Panc1 (cell line): ENCODE measurements around the gene LRRC47. TPM values are rescaled to one million over a fixed set of nuclear protein-coding genes. Genes with fewer than 3 reads are reported as not detected.

Experiments used
- ATAC-seq: fragments of 200-7000 bp; cut with Tn5 transposase; 2 replicates; pipeline ENCODE4 v1.9.1; 2020; ENCODE audit warnings: mild to moderate bottlenecking, moderate library complexity
- BruUV-seq: library from RNA; stranded (reverse); fragments of 400-500 nt; replicated peaks from 2 replicates; lab custom pipeline; 2021; lab: Mats Ljungman, UMichigan
- CTCF ChIA-PET: fragments of 300-600 bp; sonication (Branson Sonifier 250); formaldehyde crosslinking; loops from one replicate; lab custom pipeline; 2022; ENCODE audit warnings: antibody characterized with exemption; lab: Charles Lee
- POLR2A ChIA-PET: fragments of 300-600 bp; sonication (Branson Sonifier 250); formaldehyde crosslinking; loops from one replicate; lab custom pipeline; 2022; ENCODE audit warnings: antibody characterized with exemption; lab: Charles Lee
- DNase-seq: peaks from one replicate; pipeline ENCODE4 v3.0.0-alpha.2; 2010; ENCODE audit warnings: low read depth, low spot score
- H3K27ac ChIP-seq: 2 replicates; pipeline ENCODE4 v1.5.1; 2011; ENCODE audit warnings: mild to moderate bottlenecking, low read length, inconsistent platforms
- H3K27me3 ChIP-seq: fragments of 200-500 bp; sonication (Bioruptor generic); 2 replicates; pipeline ENCODE4 v1.6.0; 2014; ENCODE audit warnings: low read length, inconsistent platforms; ENCODE audit not compliant: control insufficient read depth, insufficient read depth
- H3K36me3 ChIP-seq: fragments of 200-500 bp; sonication (Bioruptor generic); 2 replicates; pipeline ENCODE4 v1.5.1; 2014; ENCODE audit warnings: inconsistent platforms, mild to moderate bottlenecking, low read length, moderate library complexity; ENCODE audit not compliant: control insufficient read depth, insufficient read depth
- H3K4me1 ChIP-seq: 2 replicates; pipeline ENCODE4 v1.5.1; 2011; ENCODE audit warnings: inconsistent platforms, mild to moderate bottlenecking, low read length, moderate library complexity; ENCODE audit not compliant: control insufficient read depth, insufficient read depth
- H3K4me3 ChIP-seq, 2 experiments: 2 replicates each; pipeline ENCODE4 v1.5.1; 2011 to 2012; ENCODE audit warnings: low read depth in 2 of 2, low read length in 2 of 2, mild to moderate bottlenecking in 2 of 2, inconsistent platforms in 1 of 2, moderate library complexity in 1 of 2
- H3K9me3 ChIP-seq: fragments of 200-500 bp; sonication (Bioruptor generic); 2 replicates; pipeline ENCODE4 v1.5.1; 2014; ENCODE audit warnings: low read depth, mild to moderate bottlenecking, inconsistent platforms, low read length, moderate library complexity; ENCODE audit not compliant: control insufficient read depth, insufficient read depth
- POLR2AphosphoS5 ChIP-seq: IDR thresholded peaks from 2 replicates; pipeline ENCODE4 v1.6.1; 2012; ENCODE audit warnings: mild to moderate bottlenecking, low read depth, low read length, moderate library complexity
- SIN3A ChIP-seq: IDR thresholded peaks from 2 replicates; pipeline ENCODE4 v1.6.1; 2012; ENCODE audit warnings: low read depth, mild to moderate bottlenecking, low read length, moderate library complexity, borderline replicate concordance; ENCODE audit not compliant: insufficient read depth
- TCF7L2 ChIP-seq: IDR thresholded peaks from 2 replicates; pipeline ENCODE4 v1.6.1; 2011; ENCODE audit warnings: mild to moderate bottlenecking, low read depth, low read length, inconsistent platforms
- in situ Hi-C: cut with HindIII; loops from 2 replicates; pipeline ENCODE4 v1.10.0; 2016; ENCODE audit warnings: low sequenced_read_pairs, low pct_unique_long_range_greater_than_20kb
- intact Hi-C: fragments of 100-400 bp; cut with micrococcal nuclease; formaldehyde crosslinking; loops from one replicate; pipeline ENCODE4 v1.10.0; 2022; ENCODE audit not compliant: unreplicated experiment
- total RNA-seq: library from RNA; stranded (reverse); gene quantifications from one replicate; pipeline ENCODE4 v1.2.1, GENCODE V29; 2021; ENCODE audit not compliant: unreplicated experiment
- TF ChIP-seq, protein P1 (sequence below), 2 experiments: IDR thresholded peaks; 2 replicates each; pipeline ENCODE4 v1.6.1; 2011 to 2012; ENCODE audit warnings: low read depth in 2 of 2, control low read depth in 1 of 2, low read length in 1 of 2, mild to moderate bottlenecking in 1 of 2, moderate library complexity in 1 of 2; ENCODE audit not compliant: insufficient read depth in 1 of 2
- TF ChIP-seq, protein P2 (sequence below): fragments of 450-650 bp; IDR thresholded peaks from 2 replicates; pipeline ENCODE4 v1.5.1; 2017; ENCODE audit warnings: mild to moderate bottlenecking

The LRRC47 gene
- total RNA-seq, 1 experiment from 2014 or later, result 51.0 TPM

DNA sequence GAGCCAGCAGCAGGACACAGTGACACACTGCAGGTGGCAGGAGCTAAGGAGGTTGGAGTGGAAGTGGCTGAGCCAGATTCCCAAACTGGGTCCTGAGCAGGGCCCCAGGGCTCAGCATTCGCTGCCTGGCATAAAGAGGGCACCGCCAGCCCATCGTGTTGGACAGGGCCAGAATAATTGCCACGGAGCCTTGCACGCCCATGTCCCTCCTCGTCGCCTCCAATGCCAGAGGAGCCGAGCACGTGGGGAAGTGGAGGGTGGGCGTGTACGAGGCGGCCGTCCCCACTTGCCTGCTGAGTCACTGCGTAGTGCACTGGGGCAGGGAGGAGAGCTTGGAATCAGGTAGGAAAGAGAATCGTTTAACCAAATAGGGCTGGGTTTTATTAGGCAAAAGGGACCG lies 26.1 kb upstream of the LRRC47 start:
- in situ Hi-C loops, result no loop called here
- Histone ChIP-seq H3K4me3 (no peak overlapping the region), H3K27me3 (no peaks in the 10 kb centered on the region), H3K9me3 (no peaks in the 10 kb centered on the region), H3K27ac (no peak overlapping the region), H3K4me1 (no peaks in the 10 kb centered on the region), H3K36me3 (no peaks in the 10 kb centered on the region)
- TF ChIP-seq POLR2AphosphoS5, result no peak
- TF ChIP-seq, protein P1, sequence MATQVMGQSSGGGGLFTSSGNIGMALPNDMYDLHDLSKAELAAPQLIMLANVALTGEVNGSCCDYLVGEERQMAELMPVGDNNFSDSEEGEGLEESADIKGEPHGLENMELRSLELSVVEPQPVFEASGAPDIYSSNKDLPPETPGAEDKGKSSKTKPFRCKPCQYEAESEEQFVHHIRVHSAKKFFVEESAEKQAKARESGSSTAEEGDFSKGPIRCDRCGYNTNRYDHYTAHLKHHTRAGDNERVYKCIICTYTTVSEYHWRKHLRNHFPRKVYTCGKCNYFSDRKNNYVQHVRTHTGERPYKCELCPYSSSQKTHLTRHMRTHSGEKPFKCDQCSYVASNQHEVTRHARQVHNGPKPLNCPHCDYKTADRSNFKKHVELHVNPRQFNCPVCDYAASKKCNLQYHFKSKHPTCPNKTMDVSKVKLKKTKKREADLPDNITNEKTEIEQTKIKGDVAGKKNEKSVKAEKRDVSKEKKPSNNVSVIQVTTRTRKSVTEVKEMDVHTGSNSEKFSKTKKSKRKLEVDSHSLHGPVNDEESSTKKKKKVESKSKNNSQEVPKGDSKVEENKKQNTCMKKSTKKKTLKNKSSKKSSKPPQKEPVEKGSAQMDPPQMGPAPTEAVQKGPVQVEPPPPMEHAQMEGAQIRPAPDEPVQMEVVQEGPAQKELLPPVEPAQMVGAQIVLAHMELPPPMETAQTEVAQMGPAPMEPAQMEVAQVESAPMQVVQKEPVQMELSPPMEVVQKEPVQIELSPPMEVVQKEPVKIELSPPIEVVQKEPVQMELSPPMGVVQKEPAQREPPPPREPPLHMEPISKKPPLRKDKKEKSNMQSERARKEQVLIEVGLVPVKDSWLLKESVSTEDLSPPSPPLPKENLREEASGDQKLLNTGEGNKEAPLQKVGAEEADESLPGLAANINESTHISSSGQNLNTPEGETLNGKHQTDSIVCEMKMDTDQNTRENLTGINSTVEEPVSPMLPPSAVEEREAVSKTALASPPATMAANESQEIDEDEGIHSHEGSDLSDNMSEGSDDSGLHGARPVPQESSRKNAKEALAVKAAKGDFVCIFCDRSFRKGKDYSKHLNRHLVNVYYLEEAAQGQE (IDR thresholded peaks at IDR 0.05; ENCODE audit: insufficient read depth in 1 of 2, low read depth in 2 of 2, low read length in 1 of 2), result no peak
- TF ChIP-seq SIN3A, result no peak
- no peak for TF ChIP-seq TCF7L2
- TF ChIP-seq, protein P2, sequence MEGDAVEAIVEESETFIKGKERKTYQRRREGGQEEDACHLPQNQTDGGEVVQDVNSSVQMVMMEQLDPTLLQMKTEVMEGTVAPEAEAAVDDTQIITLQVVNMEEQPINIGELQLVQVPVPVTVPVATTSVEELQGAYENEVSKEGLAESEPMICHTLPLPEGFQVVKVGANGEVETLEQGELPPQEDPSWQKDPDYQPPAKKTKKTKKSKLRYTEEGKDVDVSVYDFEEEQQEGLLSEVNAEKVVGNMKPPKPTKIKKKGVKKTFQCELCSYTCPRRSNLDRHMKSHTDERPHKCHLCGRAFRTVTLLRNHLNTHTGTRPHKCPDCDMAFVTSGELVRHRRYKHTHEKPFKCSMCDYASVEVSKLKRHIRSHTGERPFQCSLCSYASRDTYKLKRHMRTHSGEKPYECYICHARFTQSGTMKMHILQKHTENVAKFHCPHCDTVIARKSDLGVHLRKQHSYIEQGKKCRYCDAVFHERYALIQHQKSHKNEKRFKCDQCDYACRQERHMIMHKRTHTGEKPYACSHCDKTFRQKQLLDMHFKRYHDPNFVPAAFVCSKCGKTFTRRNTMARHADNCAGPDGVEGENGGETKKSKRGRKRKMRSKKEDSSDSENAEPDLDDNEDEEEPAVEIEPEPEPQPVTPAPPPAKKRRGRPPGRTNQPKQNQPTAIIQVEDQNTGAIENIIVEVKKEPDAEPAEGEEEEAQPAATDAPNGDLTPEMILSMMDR, result no peak
- ATAC-seq (no peak), DNase-seq (no peak)
- ChIA-PET POLR2A (no interaction called here), CTCF (no interaction called here)
- intact Hi-C loops, result no loop called here
- BruUV-seq, result no TSS peak

DNA sequence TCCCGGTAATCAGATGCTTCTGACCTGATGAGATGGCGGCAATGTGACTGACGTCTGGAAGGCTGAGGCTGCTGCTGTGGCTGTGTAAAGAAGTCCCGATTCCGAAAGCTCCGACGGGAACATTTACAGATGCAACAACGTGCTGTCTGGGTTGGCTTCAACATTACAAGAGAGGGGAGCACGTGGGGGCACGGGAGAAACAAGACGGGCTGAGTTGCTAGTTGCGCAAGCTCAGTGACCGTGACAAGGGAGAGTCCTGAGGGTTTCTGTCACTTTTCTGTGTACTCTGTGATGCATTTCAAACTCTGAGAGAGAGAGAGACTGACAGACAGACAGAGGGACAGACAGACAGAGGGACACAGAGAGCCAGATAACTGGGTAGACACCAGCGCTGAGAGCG lies 25.6 kb upstream of the LRRC47 start:
- ATAC-seq (no peak), DNase-seq (no peak)
- intact Hi-C loops, result no loop called here
- TF ChIP-seq TCF7L2, result no peak
- TF ChIP-seq, protein P1 (IDR thresholded peaks at IDR 0.05; ENCODE audit: insufficient read depth in 1 of 2, low read depth in 2 of 2, low read length in 1 of 2), result no peak
- TF ChIP-seq, protein P2, result no peak
- TF ChIP-seq POLR2AphosphoS5, result no peak
- TF ChIP-seq SIN3A, result no peak
- POLR2A ChIA-PET, result no interaction called here
- in situ Hi-C loops, result no loop called here
- H3K27ac ChIP-seq, result no peak overlapping the region
- no peak overlapping the region for H3K4me3 ChIP-seq
- CTCF ChIA-PET, result interaction anchor here (1.1 kb wide), 1 partner anchor 30 kb away, joined by 3 read pairs; no protein-coding TSS in a partner anchor
- no peaks in the 10 kb centered on the region for H3K9me3 ChIP-seq
- BruUV-seq, result no TSS peak
- H3K27me3 ChIP-seq, result no peaks in the 10 kb centered on the region
- no peaks in the 10 kb centered on the region for H3K36me3 ChIP-seq
- no peaks in the 10 kb centered on the region for H3K4me1 ChIP-seq
